Type B pancreatic cell (in vitro differentiated cells): ENCODE results near the gene GGT1. TPM values are rescaled to one million over a fixed set of nuclear protein-coding genes. Genes with fewer than 3 reads are reported as not detected.
"Not testable (repeated sequence)": the region's sequence is repeated elsewhere in the genome, so short reads cannot be mapped to it uniquely, and the experiment has no call there.

Experiments
- DNase-seq: peaks from one replicate; pipeline ENCODE4 v3.0.0; 2021; ENCODE audit warnings: mixed read lengths; ENCODE audit not compliant: unreplicated experiment; ENCODE audit errors: extremely low spot score
- H3K27ac Mint-ChIP-seq: 2 replicates; pipeline ENCODE4 v1.8.0; 2021; ENCODE audit warnings: mild to moderate bottlenecking, mixed read lengths
- H3K27me3 Mint-ChIP-seq: 2 replicates; pipeline ENCODE4 v1.8.0; 2021; ENCODE audit warnings: mixed read lengths
- H3K36me3 Mint-ChIP-seq: 2 replicates; pipeline ENCODE4 v1.8.0; 2021; ENCODE audit warnings: mixed read lengths
- H3K4me1 Mint-ChIP-seq: one replicate; pipeline ENCODE4 v1.8.0; 2021; ENCODE audit warnings: mixed read lengths; ENCODE audit not compliant: unreplicated experiment
- H3K4me3 Mint-ChIP-seq: 2 replicates; pipeline ENCODE4 v1.8.0; 2021; ENCODE audit warnings: mild to moderate bottlenecking, mixed read lengths
- H3K9me3 Mint-ChIP-seq: 2 replicates; pipeline ENCODE4 v1.8.0; 2021; ENCODE audit warnings: mixed read lengths
- CTCF ChIP-seq: fragments of 200-600 bp; sonication (generic); conservative IDR thresholded peaks from 2 replicates; pipeline ENCODE4 v1.5.0; 2021; ENCODE audit warnings: antibody characterized with exemption, mild to moderate bottlenecking
- total RNA-seq: library from RNA; stranded (reverse); gene quantifications from 2 replicates; pipeline ENCODE4 v1.2.1, GENCODE V29; 2021; ENCODE audit warnings: low replicate concordance

The GGT1 gene
- total RNA-seq, 1 donor from 2014 or later, result 4.2 TPM

GRCh38 chr22:24601217-24602104 is 1.5 kb upstream of the GGT1 start:
- H3K9me3 Mint-ChIP-seq, result no peaks in the 10 kb centered on the region
- no peak for DNase-seq

GRCh38 chr22:24602105-24602749 is 766 bp upstream of the GGT1 start:
- not testable (repeated sequence) for DNase-seq, H3K27me3 Mint-ChIP-seq, H3K9me3 Mint-ChIP-seq, H3K36me3 Mint-ChIP-seq, H3K27ac Mint-ChIP-seq, H3K4me3 Mint-ChIP-seq
- H3K4me1 Mint-ChIP-seq, result peaks cover 13% of the 10 kb centered on the region

More at GRCh38 chr22:24601217-24602104, 1.5 kb upstream of the GGT1 start:
- no peak overlapping the region for H3K27ac Mint-ChIP-seq
- peaks cover 13% of the 10 kb centered on the region for H3K4me1 Mint-ChIP-seq
- no peaks in the 10 kb centered on the region for H3K27me3 Mint-ChIP-seq
- H3K4me3 Mint-ChIP-seq, result no peak overlapping the region
- TF ChIP-seq CTCF, result no peak
- no peaks in the 10 kb centered on the region for H3K36me3 Mint-ChIP-seq

- H3K27ac Mint-ChIP-seq, result peak overlapping the region; percentile 46
Measured at GRCh38 chr22:24603770-24604629, 1.0 kb downstream of the GGT1 start.

GRCh38 chr22:24606340-24606739 is 3.3 kb downstream of the GGT1 start:
- not testable (repeated sequence) for H3K9me3 Mint-ChIP-seq, H3K27ac Mint-ChIP-seq, DNase-seq, H3K4me3 Mint-ChIP-seq, H3K27me3 Mint-ChIP-seq, H3K36me3 Mint-ChIP-seq
- peaks cover 13% of the 10 kb centered on the region for H3K4me1 Mint-ChIP-seq

More at GRCh38 chr22:24603770-24604629, 1.0 kb downstream of the GGT1 start:
- peaks cover 13% of the 10 kb centered on the region for H3K4me1 Mint-ChIP-seq
- not testable (repeated sequence) for H3K27me3 Mint-ChIP-seq, H3K9me3 Mint-ChIP-seq, H3K36me3 Mint-ChIP-seq, DNase-seq
- H3K4me3 Mint-ChIP-seq, result peak overlapping the region; percentile 51
- TF ChIP-seq CTCF, result peak; percentile 49

- H3K27ac Mint-ChIP-seq, H3K36me3 Mint-ChIP-seq, H3K9me3 Mint-ChIP-seq, H3K4me3 Mint-ChIP-seq, DNase-seq, H3K27me3 Mint-ChIP-seq: not testable (repeated sequence)
- H3K4me1 Mint-ChIP-seq, result peaks cover 13% of the 10 kb centered on the region
Measured at GRCh38 chr22:24607429-24607983, 4.5 kb downstream of the GGT1 start.

- H3K4me1 Mint-ChIP-seq, result peaks cover 12% of the 10 kb centered on the region
- not testable (repeated sequence) for H3K9me3 Mint-ChIP-seq, DNase-seq, H3K27me3 Mint-ChIP-seq, H3K27ac Mint-ChIP-seq, H3K4me3 Mint-ChIP-seq, H3K36me3 Mint-ChIP-seq
Measured at GRCh38 chr22:24608327-24608726, 5.3 kb downstream of the GGT1 start.

- H3K27me3 Mint-ChIP-seq, H3K27ac Mint-ChIP-seq, H3K9me3 Mint-ChIP-seq, H3K4me1 Mint-ChIP-seq, H3K36me3 Mint-ChIP-seq, DNase-seq, H3K4me3 Mint-ChIP-seq: not testable (repeated sequence)
Measured at GRCh38 chr22:24609888-24610287, 6.9 kb downstream of the GGT1 start.

GRCh38 chr22:24614794-24615193 is 11.8 kb downstream of the GGT1 start:
- not testable (repeated sequence) for H3K27ac Mint-ChIP-seq, H3K4me1 Mint-ChIP-seq, H3K27me3 Mint-ChIP-seq, DNase-seq, H3K4me3 Mint-ChIP-seq, H3K36me3 Mint-ChIP-seq, H3K9me3 Mint-ChIP-seq

- not testable (repeated sequence) for H3K9me3 Mint-ChIP-seq, H3K36me3 Mint-ChIP-seq, H3K4me3 Mint-ChIP-seq, DNase-seq, H3K27ac Mint-ChIP-seq, H3K4me1 Mint-ChIP-seq, H3K27me3 Mint-ChIP-seq
Measured at GRCh38 chr22:24621244-24621643, 18.3 kb downstream of the GGT1 start.

GRCh38 chr22:24622596-24622995 is 19.6 kb downstream of the GGT1 start:
- not testable (repeated sequence) for H3K36me3 Mint-ChIP-seq, DNase-seq, H3K27me3 Mint-ChIP-seq, H3K4me3 Mint-ChIP-seq, H3K9me3 Mint-ChIP-seq, H3K27ac Mint-ChIP-seq, H3K4me1 Mint-ChIP-seq

- H3K36me3 Mint-ChIP-seq, H3K9me3 Mint-ChIP-seq, H3K4me3 Mint-ChIP-seq, DNase-seq, H3K27ac Mint-ChIP-seq, H3K27me3 Mint-ChIP-seq: not testable (repeated sequence)
- H3K4me1 Mint-ChIP-seq, result peaks cover 14% of the 10 kb centered on the region
Measured at GRCh38 chr22:24627911-24628310, 24.9 kb downstream of the GGT1 start.
